ENCODE data around the gene PRSS23. TPM values are rescaled to one million over a fixed set of nuclear protein-coding genes. Genes with fewer than 3 reads are reported as not detected.
A peak's percentile ranks its signal among the peaks of the same experiment; 100 is the strongest.

Gene PRSS23
- total RNA-seq, 1 donor from 2014 or later, result 37.8 TPM

DNA sequence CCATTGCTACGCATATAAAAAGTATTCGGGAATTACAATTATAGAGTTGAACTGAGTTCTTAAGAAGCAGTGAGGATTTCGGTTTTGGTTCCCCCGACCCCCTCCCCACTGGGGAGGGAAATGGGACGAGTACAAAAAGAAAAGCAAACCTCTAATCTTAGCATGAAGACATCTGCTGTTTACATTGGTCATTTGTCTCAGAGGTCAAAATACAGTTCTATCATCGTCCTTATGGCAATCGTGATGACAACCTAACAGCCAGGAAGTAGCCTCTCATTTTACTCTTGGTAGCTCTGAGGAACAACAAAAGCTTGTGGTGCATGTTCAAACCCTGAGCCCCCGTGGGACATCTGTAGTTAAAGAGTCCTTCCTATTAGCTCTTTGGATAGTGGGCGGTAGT, 3.2 kb upstream of the PRSS23 start:
- H3K27me3 Mint-ChIP-seq, result peaks cover 47% of the 10 kb centered on the region
- intact Hi-C loops (cut with micrococcal nuclease), result no loop called here
- peaks cover 10% of the 10 kb centered on the region for H3K4me1 Mint-ChIP-seq
- DNase-seq, result no peak
- no peaks in the 10 kb centered on the region for H3K9me3 Mint-ChIP-seq
- no peak overlapping the region for H3K27ac Mint-ChIP-seq
- no peak overlapping the region for H3K4me3 Mint-ChIP-seq
- no peaks in the 10 kb centered on the region for H3K36me3 Mint-ChIP-seq (ENCODE audit: low read depth)

GRCh38 chr11:86798988-86799387, 1.4 kb upstream of the PRSS23 start:
- DNase-seq, result no peak
- intact Hi-C loops (cut with micrococcal nuclease), result no loop called here
- H3K36me3 Mint-ChIP-seq (ENCODE audit: low read depth), result no peaks in the 10 kb centered on the region
- peaks cover 26% of the 10 kb centered on the region for H3K4me1 Mint-ChIP-seq
- H3K27ac Mint-ChIP-seq, result no peak overlapping the region
- H3K27me3 Mint-ChIP-seq, result peaks cover 40% of the 10 kb centered on the region
- H3K4me3 Mint-ChIP-seq, result peak overlapping the region; percentile 76
- H3K9me3 Mint-ChIP-seq, result no peaks in the 10 kb centered on the region

DNA sequence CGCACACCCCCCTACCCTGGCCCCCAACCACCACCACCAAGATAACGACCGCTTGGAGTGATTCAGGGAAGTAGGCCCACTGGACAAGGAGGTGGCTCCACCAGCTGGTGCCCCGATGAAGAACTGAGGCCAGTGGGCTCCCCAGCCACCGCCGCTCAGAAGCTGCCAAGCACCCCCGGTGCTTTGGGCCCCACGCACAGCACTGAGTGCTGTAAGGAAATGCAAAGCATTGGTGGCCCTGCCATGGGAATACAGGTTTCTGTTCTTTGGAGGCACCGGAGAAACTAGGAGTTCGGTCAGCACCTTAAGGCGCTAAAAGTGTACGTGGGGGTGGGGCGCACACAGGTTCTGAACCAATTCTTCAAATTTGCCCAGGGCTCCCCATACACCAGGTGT, 664 bp upstream of the PRSS23 start:
- intact Hi-C loops (cut with micrococcal nuclease), result loop anchor here (5.0 to 10.0 kb wide), 4 partner anchors 127 to 1045 kb away; partner anchors contain the start of gene ME3
- Mint-ChIP-seq H3K4me3 (peak overlapping the region; percentile 76), H3K4me1 (peaks cover 29% of the 10 kb centered on the region), H3K27ac (no peak overlapping the region), H3K36me3 (ENCODE audit: low read depth) (peaks cover 3% of the 10 kb centered on the region), H3K9me3 (no peaks in the 10 kb centered on the region), H3K27me3 (peaks cover 40% of the 10 kb centered on the region)
- DNase-seq, result no peak

GRCh38 chr11:86800960-86801272, 574 bp downstream of the PRSS23 start:
- Mint-ChIP-seq H3K9me3 (no peaks in the 10 kb centered on the region), H3K36me3 (ENCODE audit: low read depth) (peaks cover 5% of the 10 kb centered on the region), H3K4me1 (peaks cover 37% of the 10 kb centered on the region), H3K27me3 (peaks cover 33% of the 10 kb centered on the region), H3K4me3 (peak overlapping the region; percentile 87), H3K27ac (peak overlapping the region; percentile 62)
- DNase-seq, result no peak
- intact Hi-C loops (cut with micrococcal nuclease), result loop anchor here (5.0 to 10.0 kb wide), 4 partner anchors 129 to 1046 kb away; partner anchors contain the start of gene ME3

GRCh38 chr11:86801364-86801763, 1.0 kb downstream of the PRSS23 start:
- Mint-ChIP-seq H3K4me1 (peaks cover 42% of the 10 kb centered on the region), H3K27ac (peak overlapping the region; percentile 13), H3K36me3 (ENCODE audit: low read depth) (peaks cover 5% of the 10 kb centered on the region), H3K4me3 (peak overlapping the region; percentile 87), H3K27me3 (peaks cover 31% of the 10 kb centered on the region), H3K9me3 (no peaks in the 10 kb centered on the region)
- intact Hi-C loops (cut with micrococcal nuclease), result loop anchor here (5.0 to 10.0 kb wide), 4 partner anchors 129 to 1047 kb away; partner anchors contain the start of gene ME3
- no peak for DNase-seq

DNA sequence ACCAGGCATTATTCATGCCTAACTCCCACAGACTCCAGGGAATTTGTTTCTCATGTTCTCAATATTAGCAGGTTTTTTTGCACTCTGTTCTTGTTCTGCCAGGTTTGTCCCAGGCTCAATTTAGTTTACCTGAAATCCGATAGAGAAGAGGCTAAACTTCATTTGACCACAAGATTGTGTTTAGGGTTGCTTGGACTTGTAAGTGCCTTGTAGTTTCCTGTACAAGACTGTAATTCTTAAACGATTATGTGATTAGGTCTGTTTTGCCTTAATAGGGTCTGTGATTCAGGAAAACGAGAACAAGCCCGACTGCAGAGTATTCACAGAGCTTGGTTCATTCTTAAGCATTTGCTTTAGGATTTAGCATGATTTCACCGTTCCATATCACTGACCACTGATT, 1.8 kb downstream of the PRSS23 start:
- Mint-ChIP-seq H3K9me3 (no peaks in the 10 kb centered on the region), H3K4me1 (peaks cover 48% of the 10 kb centered on the region), H3K4me3 (peak overlapping the region; percentile 87), H3K27me3 (peaks cover 27% of the 10 kb centered on the region), H3K36me3 (ENCODE audit: low read depth) (peaks cover 7% of the 10 kb centered on the region), H3K27ac (peak overlapping the region; percentile 65)
- intact Hi-C loops (cut with micrococcal nuclease), result loop anchor here (1.0 to 10.0 kb wide), 8 partner anchors 17 to 1047 kb away; partner anchors contain the start of gene ME3
- no peak for DNase-seq

DNA sequence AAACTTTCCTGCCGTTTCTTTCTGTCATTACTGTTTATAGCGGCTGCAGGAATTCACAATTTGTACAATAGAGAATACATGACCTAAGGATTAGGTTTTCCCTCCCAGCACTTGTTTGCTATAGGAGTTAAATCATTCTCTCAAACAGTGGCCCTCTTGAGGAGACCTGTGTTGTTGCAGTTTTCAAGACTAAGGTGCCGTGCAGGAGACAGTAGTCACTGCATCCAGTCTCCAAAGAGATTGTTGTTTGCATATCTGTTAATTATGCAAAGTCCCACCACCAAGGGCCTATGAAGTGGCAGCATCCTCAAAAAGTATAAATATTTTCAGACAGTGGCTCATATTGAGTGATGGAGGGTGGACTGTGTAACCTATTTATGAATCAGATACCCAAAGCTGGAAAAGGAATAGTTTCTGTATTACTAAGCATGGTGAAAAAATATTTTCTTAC, 2.3 kb downstream of the PRSS23 start:
- peaks cover 9% of the 10 kb centered on the region for H3K36me3 Mint-ChIP-seq (ENCODE audit: low read depth)
- H3K27me3 Mint-ChIP-seq, result peaks cover 27% of the 10 kb centered on the region
- peaks cover 50% of the 10 kb centered on the region for H3K4me1 Mint-ChIP-seq
- H3K27ac Mint-ChIP-seq, result peak overlapping the region; percentile 65
- peak; percentile 74 for DNase-seq
- H3K9me3 Mint-ChIP-seq, result no peaks in the 10 kb centered on the region
- intact Hi-C loops (cut with micrococcal nuclease), result loop anchor here (1.0 to 10.0 kb wide), 8 partner anchors 16 to 1048 kb away; partner anchors contain the start of gene ME3
- H3K4me3 Mint-ChIP-seq, result peak overlapping the region; percentile 87

GRCh38 chr11:86803136-86804045, 3.0 kb downstream of the PRSS23 start:
- no peaks in the 10 kb centered on the region for H3K9me3 Mint-ChIP-seq
- intact Hi-C loops (cut with micrococcal nuclease), result loop anchor here (2.0 to 10.0 kb wide), 5 partner anchors 15 to 1049 kb away; partner anchors contain the start of gene ME3
- peak overlapping the region; percentile 72 for H3K27ac Mint-ChIP-seq
- peaks cover 50% of the 10 kb centered on the region for H3K4me1 Mint-ChIP-seq
- H3K36me3 Mint-ChIP-seq (ENCODE audit: low read depth), result peaks cover 12% of the 10 kb centered on the region
- H3K4me3 Mint-ChIP-seq, result peak overlapping the region; percentile 87
- DNase-seq, result no peak
- H3K27me3 Mint-ChIP-seq, result peaks cover 25% of the 10 kb centered on the region

DNA sequence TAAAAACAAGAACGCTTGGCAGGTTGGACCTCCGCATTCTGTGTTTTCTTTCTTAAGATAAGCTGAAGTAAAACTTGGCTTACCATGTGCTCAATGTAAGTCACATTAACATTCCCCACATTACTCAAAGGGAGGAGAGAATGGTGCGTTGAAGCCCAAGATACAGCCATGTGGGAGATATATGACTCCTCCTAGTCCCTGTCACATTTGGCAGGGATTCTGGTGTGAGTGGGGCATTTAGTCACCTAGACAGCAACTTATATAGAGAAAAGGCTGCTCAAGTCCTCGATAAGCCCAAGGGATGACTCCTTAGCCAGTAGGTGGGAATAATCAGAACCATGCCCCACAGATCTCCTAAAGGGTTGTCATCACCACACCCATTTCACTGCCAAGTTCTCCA, 4.6 kb downstream of the PRSS23 start:
- Mint-ChIP-seq H3K27ac (peak overlapping the region; percentile 41), H3K4me1 (peaks cover 47% of the 10 kb centered on the region), H3K4me3 (peak overlapping the region; percentile 26), H3K36me3 (ENCODE audit: low read depth) (peaks cover 19% of the 10 kb centered on the region), H3K27me3 (peaks cover 20% of the 10 kb centered on the region), H3K9me3 (no peaks in the 10 kb centered on the region)
- intact Hi-C loops (cut with micrococcal nuclease), result loop anchor here (5.0 to 10.0 kb wide), 6 partner anchors 133 to 1178 kb away; partner anchors contain the start of genes DLG2, ME3 and TMEM126B
- no peak for DNase-seq

GRCh38 chr11:86805873-86806310, 5.5 kb downstream of the PRSS23 start:
- Mint-ChIP-seq H3K4me1 (peaks cover 47% of the 10 kb centered on the region), H3K36me3 (ENCODE audit: low read depth) (peaks cover 21% of the 10 kb centered on the region), H3K27me3 (peaks cover 20% of the 10 kb centered on the region), H3K4me3 (peak overlapping the region; percentile 64), H3K9me3 (no peaks in the 10 kb centered on the region), H3K27ac (peak overlapping the region; percentile 86)
- peak; percentile 86 for DNase-seq
- intact Hi-C loops (cut with micrococcal nuclease), result loop anchor here (1.0 to 10.0 kb wide), 11 partner anchors 118 to 1179 kb away; partner anchors contain the start of genes DLG2 and TMEM126B

GRCh38 chr11:86806903-86807302, 6.6 kb downstream of the PRSS23 start:
- intact Hi-C loops (cut with micrococcal nuclease), result loop anchor here (1.0 to 10.0 kb wide), 11 partner anchors 119 to 1180 kb away; partner anchors contain the start of genes DLG2 and TMEM126B
- no peak for DNase-seq
- H3K27me3 Mint-ChIP-seq, result peaks cover 18% of the 10 kb centered on the region
- peaks cover 42% of the 10 kb centered on the region for H3K4me1 Mint-ChIP-seq
- no peaks in the 10 kb centered on the region for H3K9me3 Mint-ChIP-seq
- H3K4me3 Mint-ChIP-seq, result no peak overlapping the region
- H3K27ac Mint-ChIP-seq, result no peak overlapping the region
- peaks cover 21% of the 10 kb centered on the region for H3K36me3 Mint-ChIP-seq (ENCODE audit: low read depth)

- intact Hi-C loops (cut with micrococcal nuclease), result loop anchor here (2.0 to 10.0 kb wide), 7 partner anchors 169 to 1180 kb away; partner anchors contain the start of genes DLG2 and TMEM126B
- DNase-seq, result no peak
- Mint-ChIP-seq H3K4me3 (no peak overlapping the region), H3K9me3 (no peaks in the 10 kb centered on the region), H3K27me3 (peaks cover 17% of the 10 kb centered on the region), H3K27ac (no peak overlapping the region), H3K4me1 (peaks cover 39% of the 10 kb centered on the region), H3K36me3 (ENCODE audit: low read depth) (peaks cover 21% of the 10 kb centered on the region)
Measured at GRCh38 chr11:86807360-86807759, 7.0 kb downstream of the PRSS23 start.

GRCh38 chr11:86809561-86809960, 9.2 kb downstream of the PRSS23 start:
- Mint-ChIP-seq H3K4me1 (peaks cover 26% of the 10 kb centered on the region), H3K9me3 (no peaks in the 10 kb centered on the region), H3K27me3 (peaks cover 26% of the 10 kb centered on the region), H3K27ac (no peak overlapping the region), H3K4me3 (no peak overlapping the region), H3K36me3 (ENCODE audit: low read depth) (peaks cover 19% of the 10 kb centered on the region)
- intact Hi-C loops (cut with micrococcal nuclease), result loop anchor here (5.0 to 10.0 kb wide), 4 partner anchors 765 to 1182 kb away; partner anchors contain the start of genes DLG2 and TMEM126B
- DNase-seq, result no peak

- Mint-ChIP-seq H3K27me3 (peaks cover 29% of the 10 kb centered on the region), H3K4me3 (no peak overlapping the region), H3K27ac (no peak overlapping the region), H3K9me3 (no peaks in the 10 kb centered on the region), H3K36me3 (ENCODE audit: low read depth) (peaks cover 16% of the 10 kb centered on the region), H3K4me1 (peaks cover 19% of the 10 kb centered on the region)
- intact Hi-C loops (cut with micrococcal nuclease), result no loop called here
- no peak for DNase-seq
Measured at GRCh38 chr11:86810288-86810687, 9.9 kb downstream of the PRSS23 start.
